Measurements from ENCODE around the gene DUS2.

DNA sequence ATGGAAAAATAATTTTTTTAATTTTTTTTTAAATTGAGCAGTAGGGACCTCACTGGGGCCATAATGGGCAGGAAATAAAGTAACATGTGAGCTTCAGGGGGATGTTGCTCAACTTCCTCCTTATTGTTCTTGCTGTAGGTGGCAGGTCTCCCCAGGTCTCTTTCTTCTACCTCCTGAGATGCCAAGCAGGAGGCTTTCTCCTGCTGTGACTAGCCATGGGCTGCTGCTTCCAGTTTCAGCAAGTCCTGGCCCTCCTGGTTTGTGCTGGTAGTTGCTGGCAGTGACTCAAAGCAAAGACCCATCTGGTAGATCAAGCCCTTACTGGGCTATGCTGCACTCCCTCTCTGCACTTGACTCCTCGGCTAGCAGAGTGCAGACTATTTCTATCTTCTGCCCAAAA, 9.6 kb upstream of the DUS2 start:
- no peak for TF ChIP-seq POLR2AphosphoS5 (IDR thresholded peaks at IDR 0.05)
- TF ChIP-seq, protein P1, sequence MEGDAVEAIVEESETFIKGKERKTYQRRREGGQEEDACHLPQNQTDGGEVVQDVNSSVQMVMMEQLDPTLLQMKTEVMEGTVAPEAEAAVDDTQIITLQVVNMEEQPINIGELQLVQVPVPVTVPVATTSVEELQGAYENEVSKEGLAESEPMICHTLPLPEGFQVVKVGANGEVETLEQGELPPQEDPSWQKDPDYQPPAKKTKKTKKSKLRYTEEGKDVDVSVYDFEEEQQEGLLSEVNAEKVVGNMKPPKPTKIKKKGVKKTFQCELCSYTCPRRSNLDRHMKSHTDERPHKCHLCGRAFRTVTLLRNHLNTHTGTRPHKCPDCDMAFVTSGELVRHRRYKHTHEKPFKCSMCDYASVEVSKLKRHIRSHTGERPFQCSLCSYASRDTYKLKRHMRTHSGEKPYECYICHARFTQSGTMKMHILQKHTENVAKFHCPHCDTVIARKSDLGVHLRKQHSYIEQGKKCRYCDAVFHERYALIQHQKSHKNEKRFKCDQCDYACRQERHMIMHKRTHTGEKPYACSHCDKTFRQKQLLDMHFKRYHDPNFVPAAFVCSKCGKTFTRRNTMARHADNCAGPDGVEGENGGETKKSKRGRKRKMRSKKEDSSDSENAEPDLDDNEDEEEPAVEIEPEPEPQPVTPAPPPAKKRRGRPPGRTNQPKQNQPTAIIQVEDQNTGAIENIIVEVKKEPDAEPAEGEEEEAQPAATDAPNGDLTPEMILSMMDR (IDR thresholded peaks at IDR 0.05): no peak

Data from esophagus muscularis mucosa (tissue), 3 donors.